Measurements from ENCODE around the gene LSS.

The LSS gene

GRCh38 chr21:46165098-46165497 lies 63.5 kb downstream of the LSS start:
- no peak for DNase-seq

- no peak for DNase-seq
Measured at GRCh38 chr21:46163380-46163779, 65.2 kb downstream of the LSS start.

GRCh38 chr21:46161633-46162592 lies 66.7 kb downstream of the LSS start:
- DNase-seq: no peak

GRCh38 chr21:46160907-46161632 lies 67.5 kb downstream of the LSS start:
- DNase-seq: no peak

DNA sequence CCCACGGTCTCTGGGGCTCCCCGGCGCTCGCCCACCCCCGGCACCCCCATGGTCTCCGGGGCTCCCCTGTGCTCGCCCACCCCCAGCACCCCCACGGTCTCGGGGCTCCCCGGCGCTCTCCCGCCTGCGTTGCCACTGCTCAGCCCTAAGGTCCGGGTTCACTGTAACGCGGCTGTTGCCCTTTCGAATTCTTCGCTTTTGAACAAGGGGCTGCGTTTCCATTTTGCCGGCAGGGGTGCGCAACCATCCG lies 68.0 kb downstream of the LSS start:
- DNase-seq: no peak

GRCh38 chr21:46159841-46160656 lies 68.5 kb downstream of the LSS start:
- DNase-seq: peak in 1 of 2 donors; percentile 9

GRCh38 chr21:46159390-46159789 lies 69.2 kb downstream of the LSS start:
- peak in 1 of 2 donors; percentile 8 for DNase-seq

DNA sequence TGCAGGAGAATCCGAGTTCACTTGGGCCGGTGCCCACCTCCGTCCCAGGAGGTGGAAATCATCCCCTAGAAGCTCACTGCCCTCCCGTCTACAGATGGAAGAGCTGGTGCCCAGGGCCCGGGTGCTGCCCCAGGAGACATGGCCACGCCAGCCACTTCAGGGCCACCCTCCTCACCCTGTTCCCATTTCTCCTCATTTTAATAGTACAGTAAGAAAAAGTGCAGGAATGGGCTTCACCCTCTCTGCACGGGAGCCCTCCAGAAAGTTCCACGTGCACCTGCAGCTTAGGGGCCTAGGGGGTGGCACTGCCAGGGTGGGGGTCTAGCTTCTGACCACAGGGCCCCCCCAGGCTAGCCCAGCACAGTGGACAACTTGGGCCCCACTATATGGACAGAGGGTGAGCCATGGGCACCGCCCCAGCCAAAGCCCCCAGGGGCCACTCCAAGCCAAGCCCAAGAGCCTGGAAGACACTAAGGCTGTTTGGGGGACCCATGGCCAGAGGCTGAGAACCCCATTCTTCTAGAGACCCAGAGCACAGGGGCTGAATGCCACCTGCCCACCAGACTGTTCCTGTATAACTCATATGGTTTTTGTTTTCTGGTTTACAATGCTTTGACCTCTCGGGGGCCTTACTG lies 69.8 kb downstream of the LSS start:
- peak in 1 of 2 donors; percentile 6 for DNase-seq

GRCh38 chr21:46157987-46158451 lies 70.6 kb downstream of the LSS start:
- DNase-seq: no peak

DNA sequence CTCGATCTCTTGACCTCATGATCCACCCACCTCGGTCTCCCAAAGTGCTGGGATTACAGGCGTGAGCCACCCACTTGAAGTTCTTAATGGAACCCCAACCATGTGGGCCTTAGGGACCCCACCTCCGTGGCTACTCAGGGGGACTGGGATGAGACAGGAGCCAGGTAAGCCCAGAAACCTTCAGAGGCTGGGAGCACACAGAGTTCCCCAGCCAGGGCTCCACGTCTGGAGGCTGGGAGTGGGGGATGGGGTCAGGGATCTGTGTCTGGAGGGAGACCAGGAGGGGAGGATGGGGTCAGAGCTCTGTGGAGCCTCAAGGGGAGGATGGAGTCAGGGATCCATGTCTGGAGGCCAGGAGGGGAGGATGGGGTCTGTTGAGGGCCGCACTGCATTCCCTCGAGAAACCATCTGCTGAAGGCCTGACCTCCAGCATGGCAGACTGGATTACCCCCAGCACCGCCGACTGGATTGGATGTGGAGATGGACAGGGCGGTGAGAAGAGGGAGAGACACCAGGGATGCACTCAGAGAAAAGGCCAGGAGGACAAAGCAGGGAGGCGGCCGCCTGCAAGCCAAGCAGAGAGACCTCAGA lies 71.1 kb downstream of the LSS start:
- no peak for DNase-seq

DNA sequence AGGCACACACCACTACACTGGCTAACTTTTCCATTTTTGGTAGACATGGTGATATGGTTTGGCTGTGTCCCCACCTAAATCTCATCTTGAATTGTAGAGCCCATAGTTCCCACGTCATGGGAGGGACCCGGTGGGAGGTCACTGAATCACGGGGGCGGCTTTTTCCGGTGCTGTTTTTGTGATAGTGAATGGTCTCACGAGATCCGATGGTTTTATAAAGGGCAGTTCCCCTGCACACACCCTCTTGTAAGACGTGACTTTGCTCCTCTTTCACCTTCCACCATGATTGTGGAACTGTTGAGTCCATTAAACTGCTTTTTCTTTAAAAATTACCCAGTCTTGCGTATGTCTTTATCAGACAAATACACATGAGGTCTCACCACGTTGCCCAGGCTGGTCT lies 71.9 kb downstream of the LSS start:
- DNase-seq: peak in 1 of 2 donors; percentile 5

DNA sequence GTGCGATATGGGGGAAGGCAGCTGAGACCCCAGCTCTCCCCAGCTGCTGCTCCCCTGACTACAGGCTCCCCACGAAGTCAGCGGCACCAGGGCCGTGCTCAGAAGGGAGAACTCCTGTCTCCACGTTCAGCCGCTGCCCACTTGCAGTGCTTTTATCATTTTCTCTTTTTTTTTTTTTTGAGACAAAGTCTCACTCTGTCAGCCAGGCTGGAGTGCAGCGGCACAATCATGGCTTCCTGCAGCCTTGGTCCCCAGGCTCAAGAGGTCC lies 72.3 kb downstream of the LSS start:
- DNase-seq: peak in 1 of 2 donors; percentile 7

DNA sequence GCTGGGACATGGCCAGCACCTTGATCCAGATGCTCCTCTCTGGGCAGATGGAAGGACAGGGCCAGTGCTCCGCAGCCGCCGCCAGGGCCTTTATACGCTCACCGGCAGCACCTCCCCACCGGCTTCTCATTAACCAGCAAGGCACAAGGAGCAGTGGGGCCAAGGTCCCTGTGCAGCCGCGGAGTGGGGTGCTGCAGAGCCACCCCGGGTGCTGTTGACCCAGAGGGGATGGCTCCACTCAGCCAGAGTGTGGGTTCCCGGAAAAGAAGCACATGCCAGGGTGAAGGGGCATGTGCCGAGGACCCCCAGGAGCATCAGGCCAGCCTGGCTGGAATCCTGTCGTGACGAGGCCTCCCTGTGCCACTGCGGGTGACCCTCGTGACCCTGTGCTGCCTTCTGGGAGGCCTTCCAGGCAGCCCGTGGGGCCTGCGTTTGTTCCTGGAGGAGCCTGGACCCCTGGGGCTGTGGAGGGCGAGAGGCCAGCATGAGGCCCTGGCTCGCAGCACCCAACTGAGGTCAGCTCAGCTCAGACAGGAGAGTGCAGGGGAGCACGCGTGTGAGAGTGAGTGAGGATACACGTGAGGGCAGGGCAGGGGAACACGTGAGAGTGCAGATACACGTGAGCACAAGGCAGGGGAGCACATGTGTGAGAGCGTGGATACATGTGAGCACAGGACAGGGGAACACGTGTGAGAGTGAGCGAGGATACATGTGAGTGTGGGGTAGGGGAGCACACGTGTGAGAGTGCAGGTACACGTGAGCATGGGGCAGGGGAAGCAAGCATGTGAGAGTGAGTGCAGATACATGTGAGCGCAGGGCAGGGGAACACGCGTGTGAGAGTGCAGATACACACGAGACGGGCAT lies 72.8 kb downstream of the LSS start, which contains the start of gene FTCD:
FTCD (minus strand) TSS at position 66 of the 864 bp plus-strand sequence; CDS start at position 10, 56 bp downstream.
- DNase-seq: peak in 1 of 2 donors; percentile 10

- DNase-seq: peak in 1 of 2 donors; percentile 9
Measured at GRCh38 chr21:46154955-46155513, 73.5 kb downstream of the LSS start.

- peak in 1 of 2 donors; percentile 9 for DNase-seq
Measured at GRCh38 chr21:46154155-46154954, 74.2 kb downstream of the LSS start.

- peak; percentile 22 to 38 for DNase-seq
Measured at GRCh38 chr21:46153247-46154154, 75.1 kb downstream of the LSS start.

- DNase-seq: no peak
Measured at GRCh38 chr21:46152927-46153246, 75.7 kb downstream of the LSS start.

DNA sequence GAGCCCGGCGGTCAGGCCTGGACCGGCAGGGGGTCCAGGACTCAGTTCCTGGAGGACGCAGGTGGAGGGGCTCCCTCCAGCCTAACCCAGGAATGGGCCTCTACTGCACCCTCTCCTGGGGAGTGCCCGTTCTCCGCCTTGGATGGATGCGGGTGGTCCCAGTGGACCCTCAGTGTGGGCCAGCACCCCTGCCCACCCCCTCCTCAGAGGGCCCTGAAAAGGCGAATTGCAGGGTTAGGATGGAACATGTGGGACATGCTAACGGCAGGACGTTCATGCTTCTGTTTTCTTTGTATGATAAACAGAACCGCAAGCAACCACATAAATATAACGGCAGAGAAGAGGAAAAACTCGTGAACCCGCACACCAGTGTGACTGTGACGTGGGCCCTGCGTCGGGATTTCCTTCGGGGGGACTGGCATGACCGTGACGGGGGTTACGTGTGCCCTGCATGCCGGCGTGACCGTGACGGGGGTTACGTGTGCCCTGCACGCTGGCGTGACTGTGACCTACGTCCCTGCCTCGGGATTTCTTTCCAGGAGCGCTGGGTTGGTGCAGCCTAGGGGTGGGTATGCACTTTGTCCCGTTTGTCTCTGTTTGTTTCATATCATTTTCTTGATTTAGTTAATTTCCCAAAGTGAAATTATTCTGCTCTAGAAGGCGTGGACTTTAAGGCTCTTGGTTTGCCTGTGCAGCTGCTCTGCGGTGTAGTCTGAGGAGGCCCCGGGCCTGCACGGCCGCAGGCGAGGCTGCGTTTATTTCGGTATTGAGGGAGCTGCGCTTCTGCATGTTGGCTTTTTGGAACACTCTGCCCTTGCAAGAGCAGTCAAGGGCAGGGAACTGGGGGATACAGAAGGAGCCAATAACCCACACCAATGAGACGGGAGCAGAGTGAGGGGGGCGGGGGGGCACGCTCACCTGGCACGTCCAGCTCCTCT lies 76.3 kb downstream of the LSS start:
- peak in 1 of 2 donors; percentile 6 for DNase-seq
